Kidney capillary endothelial cell (primary cell): Measurements from ENCODE around the gene SCFD1.
"Not testable (repeated sequence)": the region's sequence is repeated elsewhere in the genome, so short reads cannot be mapped to it uniquely, and the experiment has no call there.

Experiments used
- DNase-seq: peaks from one replicate; pipeline ENCODE4 v3.0.0-alpha.2; 2018; ENCODE audit warnings: low spot score

The SCFD1 gene

GRCh38 chr14:30610787-30611343, 11.3 kb upstream of the SCFD1 start:
- no peak for DNase-seq

DNA sequence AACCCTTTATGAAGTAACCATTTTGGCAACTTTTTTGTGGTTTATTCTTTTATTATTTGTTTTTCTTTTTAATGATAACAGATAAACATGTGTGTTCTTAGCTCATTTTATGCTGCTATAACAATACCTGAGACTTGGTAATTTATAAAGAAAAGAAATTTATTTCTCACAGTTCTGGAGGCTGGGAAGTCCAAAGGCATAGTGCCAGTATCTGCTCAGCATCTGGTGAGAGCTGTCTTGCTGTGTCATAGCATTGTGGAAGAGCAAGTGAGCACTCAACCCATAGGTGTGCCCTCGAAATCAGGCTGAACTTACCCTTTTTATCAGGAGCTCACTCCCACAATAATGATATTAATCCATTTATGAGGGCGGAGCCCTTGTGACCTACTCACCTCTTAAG, 8.0 kb upstream of the SCFD1 start:
- DNase-seq = no peak

DNA sequence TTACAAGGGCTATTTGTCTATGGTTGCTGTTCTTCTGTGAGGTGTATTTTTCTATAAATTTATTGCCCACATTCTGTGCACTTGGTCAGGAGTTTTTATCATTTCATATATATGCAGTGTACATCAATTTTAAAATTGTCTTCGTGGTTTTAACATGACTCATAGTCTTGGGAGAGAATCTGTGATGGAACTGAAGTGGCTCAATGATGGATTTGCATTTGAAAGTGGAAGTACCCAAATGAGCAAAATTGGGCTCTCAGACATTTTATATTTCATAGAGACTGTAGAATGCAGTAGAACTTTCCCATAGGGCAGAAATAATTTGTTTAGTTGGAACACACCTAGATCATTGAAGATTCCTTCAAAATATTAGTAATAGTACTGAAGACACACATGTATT, 1.9 kb upstream of the SCFD1 start:
- no peak for DNase-seq

GRCh38 chr14:30621354-30621939, 672 bp upstream of the SCFD1 start:
- DNase-seq = no peak

GRCh38 chr14:30623412-30624131, 1.5 kb downstream of the SCFD1 start:
- no peak for DNase-seq

GRCh38 chr14:30624132-30624423, 2.0 kb downstream of the SCFD1 start:
- DNase-seq = no peak

DNA sequence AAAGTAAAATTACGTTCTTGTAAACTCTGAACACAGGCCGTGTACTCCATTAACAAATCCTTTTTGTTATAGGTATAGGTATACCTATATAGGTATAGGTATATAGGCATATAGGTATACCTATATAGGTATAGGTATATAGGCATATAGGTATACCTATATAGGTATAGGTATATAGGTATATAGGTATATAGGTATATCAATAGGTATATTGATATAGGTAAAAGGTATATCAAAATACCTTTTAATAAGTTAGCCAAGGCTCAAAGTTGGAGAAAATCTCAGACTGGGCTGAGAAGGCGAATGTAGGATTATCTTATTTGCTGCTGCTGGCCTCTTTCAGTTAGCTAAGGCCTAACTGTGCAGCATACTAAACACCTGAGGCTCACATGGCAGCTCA, 3.4 kb downstream of the SCFD1 start:
- no peak for DNase-seq

GRCh38 chr14:30629432-30629831, 7.3 kb downstream of the SCFD1 start:
- not testable (repeated sequence) for DNase-seq

GRCh38 chr14:30630248-30630647, 8.1 kb downstream of the SCFD1 start:
- no peak for DNase-seq

GRCh38 chr14:30632730-30633129, 10.6 kb downstream of the SCFD1 start:
- no peak for DNase-seq

DNA sequence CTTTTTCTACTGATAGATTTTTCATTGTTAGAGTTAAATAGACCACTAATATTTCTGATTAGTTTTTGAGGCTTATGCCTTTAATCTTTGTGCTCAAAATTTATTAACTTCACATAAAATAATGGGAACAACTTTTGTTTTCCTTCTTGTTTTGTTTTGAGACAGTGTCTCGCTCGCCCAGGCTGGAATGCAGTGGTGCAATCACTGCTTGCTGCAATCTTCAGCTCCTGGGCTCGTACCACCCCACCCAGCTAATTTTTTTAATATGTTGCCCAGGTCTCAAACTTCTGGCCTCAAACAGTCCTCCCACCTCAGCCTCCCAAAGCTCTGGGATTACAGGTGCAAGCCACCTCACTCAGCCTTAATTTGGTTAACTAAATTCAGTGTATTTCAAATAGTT, 16.8 kb downstream of the SCFD1 start:
- DNase-seq = no peak

DNA sequence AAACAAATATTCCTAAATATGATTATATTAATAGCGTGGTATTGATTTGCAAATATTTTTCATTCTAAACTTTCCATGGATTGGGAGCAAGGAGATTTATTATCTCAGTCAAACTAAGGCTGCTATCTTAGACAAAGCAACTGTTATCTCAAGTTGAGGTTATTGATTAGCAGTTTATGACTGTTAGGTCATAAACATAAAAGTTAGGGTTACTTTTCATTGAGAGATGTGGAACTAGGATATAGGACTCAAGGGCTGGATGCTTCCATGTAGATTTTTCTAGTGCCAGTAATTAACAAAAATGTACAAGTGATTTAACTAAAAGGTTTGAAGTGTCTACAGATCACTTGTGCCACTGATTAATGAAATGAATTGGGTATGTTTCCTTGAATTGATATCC, 19.1 kb downstream of the SCFD1 start:
- DNase-seq = no peak

- DNase-seq = not testable (repeated sequence)
Observed at GRCh38 chr14:30644462-30644861, 22.3 kb downstream of the SCFD1 start.

DNA sequence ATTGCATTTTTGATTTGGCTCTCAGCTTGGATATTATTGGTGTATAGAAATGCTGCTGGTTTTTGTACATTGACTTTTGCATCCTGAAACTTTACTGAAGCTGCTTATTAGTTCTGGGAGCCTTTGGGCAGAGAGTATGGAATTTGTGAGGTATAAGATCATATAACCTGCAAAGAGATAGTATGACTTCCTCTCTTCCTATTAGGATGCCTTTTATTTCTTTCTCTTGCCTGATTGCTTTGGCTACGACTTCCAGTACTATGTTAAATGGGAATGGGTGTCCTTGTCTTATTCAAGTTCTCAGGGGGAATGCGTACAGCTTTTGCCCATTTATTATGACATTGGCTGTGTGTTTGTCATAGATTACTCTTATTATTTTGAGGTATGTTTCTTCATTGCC, 23.5 kb downstream of the SCFD1 start:
- no peak for DNase-seq

DNA sequence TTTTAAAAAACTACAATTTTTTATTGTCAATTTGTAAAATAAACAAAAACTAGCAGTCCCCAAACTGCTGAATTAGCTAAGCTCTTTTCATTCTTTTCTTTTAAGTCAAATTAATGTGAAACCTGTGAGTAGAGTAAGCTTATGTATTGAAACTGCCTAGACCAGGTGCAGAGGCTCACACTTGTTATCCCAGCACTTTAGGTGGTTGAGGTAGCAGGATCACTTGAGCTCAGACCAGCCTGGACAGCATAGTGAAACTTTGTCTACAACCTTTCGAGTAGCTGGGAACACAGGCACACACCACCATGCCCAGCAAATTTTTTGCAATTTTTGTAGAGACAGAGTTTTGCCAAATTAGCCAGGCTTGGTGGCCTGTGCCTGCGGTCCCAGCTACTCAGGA, 26.4 kb downstream of the SCFD1 start:
- DNase-seq = no peak

DNA sequence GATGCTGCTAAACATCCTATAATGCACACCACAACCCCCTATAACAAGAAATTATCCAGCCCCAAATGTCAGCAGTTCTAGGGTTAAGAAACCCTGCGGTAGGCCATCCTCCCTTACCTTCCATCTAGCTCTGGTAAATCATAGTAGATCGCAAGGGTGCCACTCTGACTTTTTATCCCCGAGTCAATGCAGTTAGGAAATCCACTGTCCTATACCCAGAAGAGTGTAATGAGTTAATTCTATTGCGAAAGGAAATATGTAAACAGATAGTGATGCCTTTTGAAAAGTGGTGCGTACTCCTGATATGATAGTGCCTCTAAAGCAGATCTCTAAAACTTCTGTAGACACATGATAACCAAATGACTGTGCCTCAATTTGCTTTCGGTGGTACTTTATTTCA, 29.8 kb downstream of the SCFD1 start:
- DNase-seq = no peak

GRCh38 chr14:30655124-30655523, 33.0 kb downstream of the SCFD1 start:
- DNase-seq = no peak

DNA sequence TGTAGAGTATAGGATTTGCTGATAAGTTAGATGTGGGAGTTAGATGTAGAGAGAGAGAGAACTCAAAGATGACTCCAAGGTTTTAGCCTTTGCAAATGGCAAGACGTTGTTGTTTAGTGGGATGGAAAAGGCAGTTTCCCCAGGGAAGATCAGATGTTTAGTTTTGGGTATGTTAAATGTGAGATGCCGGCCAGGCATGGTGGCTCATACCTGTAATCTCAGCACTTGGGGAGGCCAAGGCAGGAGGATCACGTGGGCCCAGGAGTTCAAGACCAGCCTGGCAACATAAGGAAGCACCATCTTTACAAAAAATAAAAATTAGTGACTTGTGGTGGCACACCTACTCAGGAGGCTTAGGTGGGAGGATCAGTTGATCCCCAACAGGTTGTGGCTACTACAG, 33.5 kb downstream of the SCFD1 start:
- DNase-seq = no peak

- peak; percentile 16 for DNase-seq
Observed at GRCh38 chr14:30656190-30656632, 34.1 kb downstream of the SCFD1 start.

DNA sequence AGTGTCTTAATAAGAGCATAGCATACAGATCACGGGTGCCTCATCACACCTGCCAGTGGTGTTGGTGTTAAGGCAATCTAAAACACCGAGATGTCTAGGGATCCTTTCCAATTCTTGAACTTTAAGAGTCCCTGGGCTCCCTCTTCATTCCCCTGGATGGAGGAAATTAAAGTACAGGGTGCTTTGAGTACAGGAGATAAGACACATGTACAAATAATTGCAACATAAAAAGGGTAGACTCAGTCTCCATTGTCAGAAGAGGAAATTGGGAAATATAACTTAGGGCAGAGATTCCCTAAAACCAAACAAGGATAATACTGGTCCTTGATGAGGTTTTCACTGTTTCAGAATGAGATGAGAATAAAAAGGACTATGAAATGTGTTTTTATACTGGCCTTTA, 34.9 kb downstream of the SCFD1 start:
- DNase-seq = no peak

DNA sequence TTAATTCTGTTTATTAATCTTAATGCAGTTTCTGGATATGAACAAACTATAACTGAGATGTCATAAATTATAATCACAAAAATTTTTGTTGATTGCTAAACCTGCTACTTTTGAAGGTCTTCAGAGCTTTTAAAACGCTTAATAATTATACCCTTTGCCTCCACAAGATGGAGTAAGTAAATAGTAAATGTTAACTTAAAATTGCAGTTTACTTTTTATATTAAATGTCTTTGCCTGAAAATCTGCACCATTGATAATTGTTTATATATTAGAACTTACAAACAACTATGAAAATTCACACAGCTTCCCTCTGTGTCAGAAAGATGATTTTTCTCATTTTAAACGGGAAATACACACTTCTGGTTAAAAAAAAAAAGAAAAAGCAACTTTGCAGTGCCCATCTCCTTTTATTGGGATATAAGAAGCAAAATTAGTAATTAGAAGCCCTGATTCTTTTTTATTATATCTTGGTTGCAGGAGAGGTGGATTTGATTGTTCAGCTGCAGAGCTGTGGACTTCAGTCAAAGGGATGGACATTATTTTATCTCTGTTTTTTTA, 35.6 kb downstream of the SCFD1 start:
- no peak for DNase-seq

DNA sequence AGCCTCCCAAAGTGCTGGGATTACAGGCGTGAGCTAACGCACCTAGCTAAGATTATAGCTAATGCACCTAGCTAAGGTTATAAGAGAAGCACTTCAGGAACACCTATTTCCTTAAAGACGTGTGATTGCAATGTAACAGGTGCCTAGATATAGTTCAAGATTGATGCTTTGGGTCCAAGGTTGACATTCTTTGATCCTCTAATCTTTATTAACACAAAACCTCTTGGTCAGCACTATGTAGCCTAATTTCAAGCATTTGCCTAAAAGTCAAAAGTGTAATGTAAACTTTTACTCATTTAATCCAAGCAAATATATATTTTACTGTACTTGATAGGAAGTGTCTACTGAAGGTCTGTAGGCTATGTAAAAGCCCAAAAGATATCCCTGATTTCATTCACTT, 36.5 kb downstream of the SCFD1 start:
- no peak for DNase-seq

DNA sequence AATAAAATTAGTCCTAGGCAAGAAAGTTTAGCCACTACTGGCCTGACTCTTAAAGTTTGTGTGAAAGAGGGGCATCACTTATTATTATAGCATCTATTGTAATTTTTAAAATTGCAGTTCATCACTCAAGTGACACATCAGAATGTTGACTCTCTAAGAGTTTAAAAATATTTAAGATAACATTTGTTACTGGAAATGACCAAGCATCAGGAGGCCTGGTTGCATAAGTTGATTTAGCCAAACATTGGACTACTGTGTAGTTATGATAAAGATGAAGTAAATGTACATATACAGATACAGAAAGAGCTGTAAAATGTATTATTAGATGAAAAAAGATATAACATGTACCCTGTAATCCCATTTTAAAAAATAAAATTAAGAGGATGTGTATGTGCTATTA, 47.5 kb downstream of the SCFD1 start:
- no peak for DNase-seq

GRCh38 chr14:30673071-30673470, 51.0 kb downstream of the SCFD1 start:
- DNase-seq = no peak
